ENCODE data around the gene RPRM. TPM values are rescaled to one million over a fixed set of nuclear protein-coding genes. Genes with fewer than 3 reads are reported as not detected.

Gene RPRM
- total and polyA plus RNA-seq, 2 experiments from 2014 or later: 5.9 to 7.5 TPM

DNA sequence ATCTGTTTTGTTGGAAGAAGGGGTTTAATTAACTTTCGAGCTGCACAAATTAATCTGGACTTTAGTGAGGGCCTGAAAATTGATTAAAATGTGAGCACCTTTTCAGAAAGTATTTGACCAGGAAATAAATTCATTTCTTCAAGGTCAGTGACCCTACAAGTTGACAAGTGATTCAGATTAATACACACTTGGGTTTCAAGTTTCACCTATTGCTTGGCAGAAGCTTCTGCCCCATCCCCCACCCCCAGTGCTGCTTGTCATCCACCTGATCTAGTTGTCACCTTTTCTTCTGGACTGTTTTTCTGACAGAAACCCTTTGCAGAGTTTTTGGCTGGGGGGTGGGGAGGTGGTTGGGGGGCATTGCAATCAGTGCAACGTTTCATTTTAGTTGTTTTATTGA lies 46.2 kb downstream of the RPRM start:
- Histone ChIP-seq H3K36me3 (ENCODE audit: insufficient read depth) (no peaks in the 10 kb centered on the region), H3F3A (replicated peaks; ENCODE audit: low read depth) (no peaks in the 10 kb centered on the region), H2AFZ (no peak overlapping the region), H3K4me1 (ENCODE audit: insufficient read depth) (0 out of 2 replicates have a peak, but pooled peaks cover 6% of the 10 kb centered on the region), H3K4me2 (no peak overlapping the region), H3K9me2 (ENCODE audit: insufficient read depth) (no peaks in the 10 kb centered on the region), H3K4me3 (no peak overlapping the region), H3K79me2 (replicated peaks; ENCODE audit: insufficient read depth) (no peaks in the 10 kb centered on the region), H3K27me3 (ENCODE audit: insufficient read depth) (no peaks in the 10 kb centered on the region), H3K27ac (ENCODE audit: low read depth) (no peak overlapping the region), H4K20me1 (replicated peaks; ENCODE audit: insufficient read depth) (no peaks in the 10 kb centered on the region)
- Mint-ChIP-seq H3K27me3 (ENCODE audit: insufficient read depth, low read depth, poor library complexity) (no peaks in the 10 kb centered on the region), H3K27ac (no peak overlapping the region), H3K4me1 (peaks cover 17% of the 10 kb centered on the region), H3K9me3 (peaks cover 6% of the 10 kb centered on the region; the same call in 2 of the 3 replicates), H3K4me3 (no peak overlapping the region), H3K36me3 (ENCODE audit: low read depth) (no peaks in the 10 kb centered on the region; the same call in 2 of the 3 replicates)
- DNase-seq (ENCODE audit: low spot score): no peak
- ATAC-seq: no peak
- TF ChIP-seq ZNF114 (CRISPR knock-in tag; IDR thresholded peaks at IDR 0.05) (no peak), CREB1 (CRISPR knock-in tag; IDR thresholded peaks at IDR 0.05; ENCODE audit: low read depth) (no peak), ZNF331 (CRISPR knock-in tag; IDR thresholded peaks at IDR 0.05; ENCODE audit: low read depth) (no peak), POLR2AphosphoS5 (IDR thresholded peaks at IDR 0.05; ENCODE audit: low read depth) (no peak), ETS1 (IDR thresholded peaks at IDR 0.05) (no peak)
- TF ChIP-seq, protein P1, sequence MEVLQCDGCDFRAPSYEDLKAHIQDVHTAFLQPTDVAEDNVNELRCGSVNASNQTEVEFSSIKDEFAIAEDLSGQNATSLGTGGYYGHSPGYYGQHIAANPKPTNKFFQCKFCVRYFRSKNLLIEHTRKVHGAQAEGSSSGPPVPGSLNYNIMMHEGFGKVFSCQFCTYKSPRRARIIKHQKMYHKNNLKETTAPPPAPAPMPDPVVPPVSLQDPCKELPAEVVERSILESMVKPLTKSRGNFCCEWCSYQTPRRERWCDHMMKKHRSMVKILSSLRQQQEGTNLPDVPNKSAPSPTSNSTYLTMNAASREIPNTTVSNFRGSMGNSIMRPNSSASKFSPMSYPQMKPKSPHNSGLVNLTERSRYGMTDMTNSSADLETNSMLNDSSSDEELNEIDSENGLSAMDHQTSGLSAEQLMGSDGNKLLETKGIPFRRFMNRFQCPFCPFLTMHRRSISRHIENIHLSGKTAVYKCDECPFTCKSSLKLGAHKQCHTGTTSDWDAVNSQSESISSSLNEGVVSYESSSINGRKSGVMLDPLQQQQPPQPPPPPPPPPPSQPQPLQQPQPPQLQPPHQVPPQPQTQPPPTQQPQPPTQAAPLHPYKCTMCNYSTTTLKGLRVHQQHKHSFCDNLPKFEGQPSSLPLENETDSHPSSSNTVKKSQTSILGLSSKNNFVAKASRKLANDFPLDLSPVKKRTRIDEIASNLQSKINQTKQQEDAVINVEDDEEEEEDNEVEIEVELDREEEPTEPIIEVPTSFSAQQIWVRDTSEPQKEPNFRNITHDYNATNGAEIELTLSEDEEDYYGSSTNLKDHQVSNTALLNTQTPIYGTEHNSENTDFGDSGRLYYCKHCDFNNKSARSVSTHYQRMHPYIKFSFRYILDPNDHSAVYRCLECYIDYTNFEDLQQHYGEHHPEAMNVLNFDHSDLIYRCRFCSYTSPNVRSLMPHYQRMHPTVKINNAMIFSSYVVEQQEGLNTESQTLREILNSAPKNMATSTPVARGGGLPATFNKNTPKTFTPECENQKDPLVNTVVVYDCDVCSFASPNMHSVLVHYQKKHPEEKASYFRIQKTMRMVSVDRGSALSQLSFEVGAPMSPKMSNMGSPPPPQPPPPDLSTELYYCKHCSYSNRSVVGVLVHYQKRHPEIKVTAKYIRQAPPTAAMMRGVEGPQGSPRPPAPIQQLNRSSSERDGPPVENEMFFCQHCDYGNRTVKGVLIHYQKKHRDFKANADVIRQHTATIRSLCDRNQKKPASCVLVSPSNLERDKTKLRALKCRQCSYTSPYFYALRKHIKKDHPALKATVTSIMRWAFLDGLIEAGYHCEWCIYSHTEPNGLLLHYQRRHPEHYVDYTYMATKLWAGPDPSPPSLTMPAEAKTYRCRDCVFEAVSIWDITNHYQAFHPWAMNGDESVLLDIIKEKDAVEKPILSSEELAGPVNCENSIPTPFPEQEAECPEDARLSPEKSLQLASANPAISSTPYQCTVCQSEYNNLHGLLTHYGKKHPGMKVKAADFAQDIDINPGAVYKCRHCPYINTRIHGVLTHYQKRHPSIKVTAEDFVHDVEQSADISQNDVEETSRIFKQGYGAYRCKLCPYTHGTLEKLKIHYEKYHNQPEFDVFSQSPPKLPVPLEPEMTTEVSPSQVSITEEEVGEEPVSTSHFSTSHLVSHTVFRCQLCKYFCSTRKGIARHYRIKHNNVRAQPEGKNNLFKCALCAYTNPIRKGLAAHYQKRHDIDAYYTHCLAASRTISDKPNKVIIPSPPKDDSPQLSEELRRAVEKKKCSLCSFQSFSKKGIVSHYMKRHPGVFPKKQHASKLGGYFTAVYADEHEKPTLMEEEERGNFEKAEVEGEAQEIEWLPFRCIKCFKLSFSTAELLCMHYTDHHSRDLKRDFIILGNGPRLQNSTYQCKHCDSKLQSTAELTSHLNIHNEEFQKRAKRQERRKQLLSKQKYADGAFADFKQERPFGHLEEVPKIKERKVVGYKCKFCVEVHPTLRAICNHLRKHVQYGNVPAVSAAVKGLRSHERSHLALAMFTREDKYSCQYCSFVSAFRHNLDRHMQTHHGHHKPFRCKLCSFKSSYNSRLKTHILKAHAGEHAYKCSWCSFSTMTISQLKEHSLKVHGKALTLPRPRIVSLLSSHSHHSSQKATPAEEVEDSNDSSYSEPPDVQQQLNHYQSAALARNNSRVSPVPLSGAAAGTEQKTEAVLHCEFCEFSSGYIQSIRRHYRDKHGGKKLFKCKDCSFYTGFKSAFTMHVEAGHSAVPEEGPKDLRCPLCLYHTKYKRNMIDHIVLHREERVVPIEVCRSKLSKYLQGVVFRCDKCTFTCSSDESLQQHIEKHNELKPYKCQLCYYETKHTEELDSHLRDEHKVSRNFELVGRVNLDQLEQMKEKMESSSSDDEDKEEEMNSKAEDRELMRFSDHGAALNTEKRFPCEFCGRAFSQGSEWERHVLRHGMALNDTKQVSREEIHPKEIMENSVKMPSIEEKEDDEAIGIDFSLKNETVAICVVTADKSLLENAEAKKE (CRISPR knock-in tag; IDR thresholded peaks at IDR 0.05): no peak
- TF ChIP-seq, protein P2, sequence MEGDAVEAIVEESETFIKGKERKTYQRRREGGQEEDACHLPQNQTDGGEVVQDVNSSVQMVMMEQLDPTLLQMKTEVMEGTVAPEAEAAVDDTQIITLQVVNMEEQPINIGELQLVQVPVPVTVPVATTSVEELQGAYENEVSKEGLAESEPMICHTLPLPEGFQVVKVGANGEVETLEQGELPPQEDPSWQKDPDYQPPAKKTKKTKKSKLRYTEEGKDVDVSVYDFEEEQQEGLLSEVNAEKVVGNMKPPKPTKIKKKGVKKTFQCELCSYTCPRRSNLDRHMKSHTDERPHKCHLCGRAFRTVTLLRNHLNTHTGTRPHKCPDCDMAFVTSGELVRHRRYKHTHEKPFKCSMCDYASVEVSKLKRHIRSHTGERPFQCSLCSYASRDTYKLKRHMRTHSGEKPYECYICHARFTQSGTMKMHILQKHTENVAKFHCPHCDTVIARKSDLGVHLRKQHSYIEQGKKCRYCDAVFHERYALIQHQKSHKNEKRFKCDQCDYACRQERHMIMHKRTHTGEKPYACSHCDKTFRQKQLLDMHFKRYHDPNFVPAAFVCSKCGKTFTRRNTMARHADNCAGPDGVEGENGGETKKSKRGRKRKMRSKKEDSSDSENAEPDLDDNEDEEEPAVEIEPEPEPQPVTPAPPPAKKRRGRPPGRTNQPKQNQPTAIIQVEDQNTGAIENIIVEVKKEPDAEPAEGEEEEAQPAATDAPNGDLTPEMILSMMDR (conservative IDR thresholded peaks at IDR 0.05; ENCODE audit: low read depth in 2 of 2): no peak
